Measurements from ENCODE around the gene PRR15. TPM values are rescaled to one million over a fixed set of nuclear protein-coding genes. Genes with fewer than 3 reads are reported as not detected.
A peak's percentile ranks its signal among the peaks of the same experiment; 100 is the strongest.

The PRR15 gene
- polyA plus RNA-seq, 1 donor from 2014 or later: not detected

DNA sequence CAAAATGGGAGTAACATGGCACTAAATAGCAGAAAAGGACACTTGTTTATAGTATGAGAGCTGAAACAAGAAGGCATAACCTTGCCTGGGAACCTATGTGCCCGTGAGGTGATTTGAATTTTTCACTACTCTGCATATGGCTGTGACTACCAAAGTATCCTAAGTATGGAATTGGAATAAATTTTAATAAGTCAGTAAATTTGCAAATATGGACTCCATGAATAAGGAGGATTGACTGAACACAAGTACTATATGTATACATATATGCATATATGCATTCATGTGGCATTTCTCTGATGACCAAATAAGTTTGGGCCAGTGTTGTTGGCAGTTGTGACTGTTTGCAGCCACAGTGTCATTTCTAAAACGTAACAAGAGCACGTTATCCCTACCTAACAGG, 34.5 kb downstream of the PRR15 start:
- Histone ChIP-seq H2AFZ (ENCODE audit: low read depth, low read length) (no peak overlapping the region), H3F3A (ENCODE audit: insufficient read depth, low read length, poor library complexity, severe bottlenecking) (no peaks in the 10 kb centered on the region), H3K36me3 (ENCODE audit: insufficient read depth, low read length) (no peaks in the 10 kb centered on the region), H3K9ac (ENCODE audit: low read length) (no peak overlapping the region), H3K4me2 (ENCODE audit: low read length) (no peak overlapping the region), H3K27ac (ENCODE audit: low read length) (peak overlapping the region; percentile 61), H3K9me3 (ENCODE audit: low read length) (no peaks in the 10 kb centered on the region), H3K27me3 (ENCODE audit: insufficient read depth, low read depth, low read length) (no peaks in the 10 kb centered on the region), H3K79me2 (replicated peaks; ENCODE audit: insufficient read depth, low read length) (no peaks in the 10 kb centered on the region), H4K20me1 (ENCODE audit: insufficient read depth) (no peaks in the 10 kb centered on the region), H3K9me2 (ENCODE audit: insufficient read depth, low read length) (no peaks in the 10 kb centered on the region), H3K4me3 (ENCODE audit: low read length) (no peak overlapping the region)
- TF ChIP-seq RAD21 (conservative IDR thresholded peaks at IDR 0.05) (no peak), SMC3 (conservative IDR thresholded peaks at IDR 0.05; ENCODE audit: poor library complexity) (no peak), EP300 (conservative IDR thresholded peaks at IDR 0.05; ENCODE audit: poor library complexity, severe bottlenecking) (no peak), MXI1 (conservative IDR thresholded peaks at IDR 0.05; ENCODE audit: poor library complexity, severe bottlenecking) (no peak), POLR2AphosphoS5 (IDR thresholded peaks at IDR 0.05) (no peak), CTCF (IDR thresholded peaks at IDR 0.05; ENCODE audit: poor library complexity, severe bottlenecking) (no peak), EZH2 (IDR thresholded peaks at IDR 0.05; ENCODE audit: borderline replicate concordance, insufficient read depth, low read length, poor library complexity, severe bottlenecking) (no peak), TAF1 (IDR thresholded peaks at IDR 0.05; ENCODE audit: low read depth) (no peak)
- TF ChIP-seq, protein P1, sequence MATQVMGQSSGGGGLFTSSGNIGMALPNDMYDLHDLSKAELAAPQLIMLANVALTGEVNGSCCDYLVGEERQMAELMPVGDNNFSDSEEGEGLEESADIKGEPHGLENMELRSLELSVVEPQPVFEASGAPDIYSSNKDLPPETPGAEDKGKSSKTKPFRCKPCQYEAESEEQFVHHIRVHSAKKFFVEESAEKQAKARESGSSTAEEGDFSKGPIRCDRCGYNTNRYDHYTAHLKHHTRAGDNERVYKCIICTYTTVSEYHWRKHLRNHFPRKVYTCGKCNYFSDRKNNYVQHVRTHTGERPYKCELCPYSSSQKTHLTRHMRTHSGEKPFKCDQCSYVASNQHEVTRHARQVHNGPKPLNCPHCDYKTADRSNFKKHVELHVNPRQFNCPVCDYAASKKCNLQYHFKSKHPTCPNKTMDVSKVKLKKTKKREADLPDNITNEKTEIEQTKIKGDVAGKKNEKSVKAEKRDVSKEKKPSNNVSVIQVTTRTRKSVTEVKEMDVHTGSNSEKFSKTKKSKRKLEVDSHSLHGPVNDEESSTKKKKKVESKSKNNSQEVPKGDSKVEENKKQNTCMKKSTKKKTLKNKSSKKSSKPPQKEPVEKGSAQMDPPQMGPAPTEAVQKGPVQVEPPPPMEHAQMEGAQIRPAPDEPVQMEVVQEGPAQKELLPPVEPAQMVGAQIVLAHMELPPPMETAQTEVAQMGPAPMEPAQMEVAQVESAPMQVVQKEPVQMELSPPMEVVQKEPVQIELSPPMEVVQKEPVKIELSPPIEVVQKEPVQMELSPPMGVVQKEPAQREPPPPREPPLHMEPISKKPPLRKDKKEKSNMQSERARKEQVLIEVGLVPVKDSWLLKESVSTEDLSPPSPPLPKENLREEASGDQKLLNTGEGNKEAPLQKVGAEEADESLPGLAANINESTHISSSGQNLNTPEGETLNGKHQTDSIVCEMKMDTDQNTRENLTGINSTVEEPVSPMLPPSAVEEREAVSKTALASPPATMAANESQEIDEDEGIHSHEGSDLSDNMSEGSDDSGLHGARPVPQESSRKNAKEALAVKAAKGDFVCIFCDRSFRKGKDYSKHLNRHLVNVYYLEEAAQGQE (IDR thresholded peaks at IDR 0.05; ENCODE audit: borderline replicate concordance): no peak

GRCh38 chr7:29598613-29599012, 35.0 kb downstream of the PRR15 start:
- no peaks in the 10 kb centered on the region for H3K79me2 ChIP-seq (replicated peaks; ENCODE audit: insufficient read depth, low read length)
- no peaks in the 10 kb centered on the region for H4K20me1 ChIP-seq (ENCODE audit: insufficient read depth)
- H3K27me3 ChIP-seq (ENCODE audit: insufficient read depth, low read depth, low read length): no peaks in the 10 kb centered on the region
- H3K9ac ChIP-seq (ENCODE audit: low read length): no peak overlapping the region
- TF ChIP-seq EZH2 (IDR thresholded peaks at IDR 0.05; ENCODE audit: borderline replicate concordance, insufficient read depth, low read length, poor library complexity, severe bottlenecking): no peak
- no peak for TF ChIP-seq MXI1 (conservative IDR thresholded peaks at IDR 0.05; ENCODE audit: poor library complexity, severe bottlenecking)
- TF ChIP-seq SMC3 (conservative IDR thresholded peaks at IDR 0.05; ENCODE audit: poor library complexity): no peak
- TF ChIP-seq POLR2AphosphoS5 (IDR thresholded peaks at IDR 0.05): no peak
- no peak for TF ChIP-seq RAD21 (conservative IDR thresholded peaks at IDR 0.05)
- TF ChIP-seq, protein P1 (IDR thresholded peaks at IDR 0.05; ENCODE audit: borderline replicate concordance): no peak
- TF ChIP-seq TAF1 (IDR thresholded peaks at IDR 0.05; ENCODE audit: low read depth): no peak
- no peak for TF ChIP-seq EP300 (conservative IDR thresholded peaks at IDR 0.05; ENCODE audit: poor library complexity, severe bottlenecking)
- TF ChIP-seq CTCF (IDR thresholded peaks at IDR 0.05; ENCODE audit: poor library complexity, severe bottlenecking): no peak
- H3K9me2 ChIP-seq (ENCODE audit: insufficient read depth, low read length): no peaks in the 10 kb centered on the region
- H3K9me3 ChIP-seq (ENCODE audit: low read length): no peaks in the 10 kb centered on the region
- no peaks in the 10 kb centered on the region for H3K36me3 ChIP-seq (ENCODE audit: insufficient read depth, low read length)
- H3K27ac ChIP-seq (ENCODE audit: low read length): peak overlapping the region; percentile 61
- H3K4me2 ChIP-seq (ENCODE audit: low read length): no peak overlapping the region
- no peaks in the 10 kb centered on the region for H3F3A ChIP-seq (ENCODE audit: insufficient read depth, low read length, poor library complexity, severe bottlenecking)
- no peak overlapping the region for H3K4me3 ChIP-seq (ENCODE audit: low read length)
- H2AFZ ChIP-seq (ENCODE audit: low read depth, low read length): no peak overlapping the region

All from neural cell (in vitro differentiated cells).